SU-DHL-6 (cell line): ENCODE data around the gene FSIP1.

ENCODE experiments used
- CTCF ChIP-seq: fragments of 200-600 bp; sonication (generic); IDR thresholded peaks from one replicate; pipeline ENCODE4 v1.5.1; 2017; ENCODE audit warnings: antibody characterized with exemption, mild to moderate bottlenecking, low read length, moderate library complexity; ENCODE audit not compliant: insufficient read depth, poor library complexity, severe bottlenecking
- EZH2phosphoT487 ChIP-seq: fragments of 200-600 bp; sonication (generic), shearing (Covaris generic); conservative IDR thresholded peaks from 2 replicates; pipeline ENCODE4 v1.6.1; 2018; ENCODE audit warnings: mild to moderate bottlenecking, antibody characterized with exemption, low read length, moderate library complexity, mixed read lengths

- TF ChIP-seq CTCF: no peak
- no peak for TF ChIP-seq EZH2phosphoT487
Observed at GRCh38 chr15:39668457-39668856, 114.2 kb downstream of the FSIP1 start.
